Tibial artery (tissue), 4 donors: Measurements from ENCODE around the gene STAT5B.
"Not testable (repeated sequence)": the region's sequence is repeated elsewhere in the genome, so short reads cannot be mapped to it uniquely, and the experiment has no call there.

ENCODE experiments used
- DNase-seq, 2 donors: peaks; one replicate each; pipeline ENCODE4 v3.0.0-alpha.2; 2019
- H3K27ac ChIP-seq, 2 donors: fragments of 200-600 bp; sonication (generic) in 1 of 2; 1 replicate in 1 of 2; 2 replicates in 1 of 2; pipeline ENCODE4 v1.5.1; 2018 to 2019; ENCODE audit warnings: mild to moderate bottlenecking in 1 of 2
- H3K27me3 ChIP-seq, 2 donors: fragments of 200-600 bp; sonication (generic) in 1 of 2; one replicate each; pipeline versions ENCODE4 v1.5.1 to v1.6.0; 2016 to 2019
- H3K36me3 ChIP-seq, 3 donors: fragments of 200-600 bp; sonication (generic) in 2 of 3; one replicate each; pipeline ENCODE4 v1.5.1; 2016 to 2019; ENCODE audit warnings: mild to moderate bottlenecking in 2 of 3
- H3K4me1 ChIP-seq, 4 donors: fragments of 200-600 bp; sonication (generic) in 2 of 4; 1 replicate in 3 of 4; 2 replicates in 1 of 4; pipeline ENCODE4 v1.5.1; 2016 to 2019
- H3K4me3 ChIP-seq, 2 donors: fragments of 200-600 bp; sonication (generic) in 1 of 2; 1 replicate in 1 of 2; 2 replicates in 1 of 2; pipeline ENCODE4 v1.5.1; 2018 to 2019; ENCODE audit warnings: mild to moderate bottlenecking in 2 of 2
- H3K9me3 ChIP-seq, 3 donors: fragments of 200-600 bp; sonication (generic) in 1 of 3; one replicate each; pipeline ENCODE4 v1.5.1; 2016 to 2019
- CTCF ChIP-seq, 2 experiments: fragments of 200-600 bp in 1 of 2; fragments of 450-650 bp in 1 of 2; IDR thresholded peaks; one replicate each; pipeline ENCODE4 v1.5.1; 2017 to 2019; ENCODE audit warnings: antibody characterized with exemption in 2 of 2, mild to moderate bottlenecking in 1 of 2, moderate library complexity in 1 of 2
- intact Hi-C: fragments of 100-400 bp; cut with DNase I; formaldehyde crosslinking; loops from one replicate; pipeline ENCODE4 v1.15.0; 2023; ENCODE audit warnings: low total_unique reads

The STAT5B gene

GRCh38 chr17:42304187-42305030 lies 28.2 kb upstream of the STAT5B start:
- TF ChIP-seq CTCF (IDR thresholded peaks at IDR 0.05) = no peak
- Histone ChIP-seq H3K4me3 (no peak overlapping the region), H3K9me3 (no peaks in the 10 kb centered on the region), H3K36me3 (peaks cover 67 to 97% (median 87%) of the 10 kb centered on the region in 3 donors), H3K27ac (no peak overlapping the region), H3K4me1 (peaks cover 0 to 6% (median 0%) of the 10 kb centered on the region in 4 donors), H3K27me3 (no peaks in the 10 kb centered on the region)
- DNase-seq = no peak
- intact Hi-C loops = no loop called here

GRCh38 chr17:42303694-42304093 lies 27.5 kb upstream of the STAT5B start:
- peaks cover 68 to 97% (median 87%) of the 10 kb centered on the region in 3 donors for H3K36me3 ChIP-seq
- no peaks in the 10 kb centered on the region for H3K9me3 ChIP-seq
- no peak overlapping the region for H3K27ac ChIP-seq
- no peak overlapping the region for H3K4me3 ChIP-seq
- no peaks in the 10 kb centered on the region for H3K4me1 ChIP-seq
- no peak for DNase-seq
- intact Hi-C loops = no loop called here
- no peak for TF ChIP-seq CTCF (IDR thresholded peaks at IDR 0.05)
- no peaks in the 10 kb centered on the region for H3K27me3 ChIP-seq

GRCh38 chr17:42301022-42301421 lies 24.8 kb upstream of the STAT5B start:
- intact Hi-C loops = no loop called here
- Histone ChIP-seq H3K27ac (no peak overlapping the region), H3K9me3 (no peaks in the 10 kb centered on the region), H3K36me3 (peaks cover 54 to 97% (median 80%) of the 10 kb centered on the region in 3 donors), H3K4me3 (no peak overlapping the region), H3K4me1 (no peaks in the 10 kb centered on the region), H3K27me3 (no peaks in the 10 kb centered on the region)
- DNase-seq = no peak
- no peak for TF ChIP-seq CTCF (IDR thresholded peaks at IDR 0.05)

- peaks cover 57 to 97% (median 87%) of the 10 kb centered on the region in 3 donors for H3K36me3 ChIP-seq
These were observed 23.7 kb upstream of the STAT5B start for GRCh38 chr17:42299913-42300312.

GRCh38 chr17:42299361-42299760 lies 23.2 kb upstream of the STAT5B start:
- intact Hi-C loops = not testable (repeated sequence)

More at GRCh38 chr17:42299913-42300312, 23.7 kb upstream of the STAT5B start:
- H3K4me3 ChIP-seq, H3K27ac ChIP-seq, H3K27me3 ChIP-seq, H3K4me1 ChIP-seq, H3K9me3 ChIP-seq, intact Hi-C loops, DNase-seq: not testable (repeated sequence)

GRCh38 chr17:42297775-42298174 lies 21.6 kb upstream of the STAT5B start:
- H3K36me3 ChIP-seq = peaks cover 51 to 97% (median 84%) of the 10 kb centered on the region in 3 donors

More at GRCh38 chr17:42299361-42299760, 23.2 kb upstream of the STAT5B start:
- H3K4me1 ChIP-seq, H3K4me3 ChIP-seq, DNase-seq, H3K27me3 ChIP-seq, H3K27ac ChIP-seq, H3K9me3 ChIP-seq: not testable (repeated sequence)
- peaks cover 55 to 97% (median 87%) of the 10 kb centered on the region in 3 donors for H3K36me3 ChIP-seq

GRCh38 chr17:42296012-42296411 lies 19.8 kb upstream of the STAT5B start:
- Histone ChIP-seq H3K27me3 (no peaks in the 10 kb centered on the region), H3K36me3 (peaks cover 33 to 90% (median 78%) of the 10 kb centered on the region in 3 donors), H3K9me3 (no peaks in the 10 kb centered on the region), H3K4me1 (no peaks in the 10 kb centered on the region), H3K4me3 (no peak overlapping the region), H3K27ac (no peak overlapping the region)
- TF ChIP-seq CTCF (IDR thresholded peaks at IDR 0.05) = no peak
- intact Hi-C loops = no loop called here
- DNase-seq = no peak

More at GRCh38 chr17:42297775-42298174, 21.6 kb upstream of the STAT5B start:
- H3K4me1 ChIP-seq, H3K4me3 ChIP-seq, H3K9me3 ChIP-seq, H3K27me3 ChIP-seq, intact Hi-C loops, DNase-seq, H3K27ac ChIP-seq: not testable (repeated sequence)
